ENCODE results near the gene MMP24OS. TPM values are rescaled to one million over a fixed set of nuclear protein-coding genes. Genes with fewer than 3 reads are reported as not detected.

Gene MMP24OS
- total RNA-seq, 2 donors from 2014 or later, result 32.2 to 38.8 TPM

DNA sequence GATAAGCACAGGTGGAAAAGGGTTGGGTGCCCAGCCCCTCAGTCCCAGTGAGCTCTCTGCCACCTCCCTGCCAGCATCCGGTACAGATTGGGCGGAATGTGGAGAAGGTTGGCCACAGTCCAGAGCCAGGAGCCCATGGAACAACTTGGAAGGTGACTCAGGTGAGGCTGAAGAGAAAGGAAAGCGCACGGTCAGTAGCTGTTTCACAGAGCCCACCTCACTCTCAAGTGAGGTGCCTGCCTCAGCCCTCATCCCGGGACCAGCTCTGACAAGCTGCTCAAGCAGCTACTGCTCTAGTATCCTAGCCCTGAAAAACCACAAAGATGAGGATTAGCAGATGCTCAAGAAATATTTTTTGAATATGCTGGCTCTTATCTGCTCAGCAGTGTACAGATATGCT is 1.1 kb upstream of the MMP24OS start:
- H3K9ac ChIP-seq (ENCODE audit: extremely low read depth, low read length, poor library complexity, severe bottlenecking), result no peak overlapping the region
- H3K9me3 Mint-ChIP-seq, result no peaks in the 10 kb centered on the region
- no peaks in the 10 kb centered on the region for H3K9me3 ChIP-seq (ENCODE audit: control insufficient read depth, low read length)
- H3K36me3 ChIP-seq (ENCODE audit: control insufficient read depth, insufficient read depth, low read length), result peaks cover 58% of the 10 kb centered on the region
- H3K27me3 Mint-ChIP-seq (ENCODE audit: insufficient read depth), result no peaks in the 10 kb centered on the region
- peaks cover 5% of the 10 kb centered on the region for H3K4me1 ChIP-seq (ENCODE audit: control insufficient read depth, insufficient read depth, low read length)
- H3K27me3 ChIP-seq (ENCODE audit: control insufficient read depth, insufficient read depth, low read length, poor library complexity, severe bottlenecking), result no peaks in the 10 kb centered on the region
- H3K4me3 Mint-ChIP-seq, result no peak overlapping the region
- peaks cover 55% of the 10 kb centered on the region for H3K36me3 Mint-ChIP-seq (ENCODE audit: low read depth)
- TF ChIP-seq CTCF (conservative IDR thresholded peaks at IDR 0.05), result no peak
- no peak overlapping the region for H3K27ac ChIP-seq (ENCODE audit: low read depth, low read length)
- peak overlapping the region; percentile 90 for H3K27ac Mint-ChIP-seq
- DNase-seq, result no peak
- no peak overlapping the region for H3K4me3 ChIP-seq (ENCODE audit: low read length)
- 95 to 100% methylated on average over 2 to 5 of the region's 5 CpGs for WGBS, 2 experiments (ENCODE audit: insufficient coverage in 1 of 2, insufficient read length in 1 of 2)
- peaks cover 8% of the 10 kb centered on the region for H3K4me1 Mint-ChIP-seq

DNA sequence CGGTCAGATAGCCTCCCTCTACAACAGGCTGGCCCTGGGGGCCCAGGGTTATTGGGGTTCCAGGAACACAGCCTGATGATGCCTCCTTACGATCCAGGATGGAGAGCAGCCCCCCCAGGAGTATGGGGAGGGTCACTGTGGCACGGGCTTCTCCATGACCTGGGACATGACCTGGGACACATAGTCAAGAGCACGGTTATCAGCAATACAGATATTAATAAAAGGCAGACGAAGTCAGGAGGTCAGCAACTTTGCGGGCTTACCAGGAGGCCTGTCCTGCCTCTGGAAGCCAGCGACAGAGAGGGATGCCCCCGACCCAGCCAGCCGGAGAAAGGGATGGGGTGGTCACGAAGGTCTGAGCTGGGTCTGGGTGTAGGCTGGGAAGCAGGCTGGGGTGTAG is 795 bp downstream of the MMP24OS start:
- no peak for DNase-seq
- Mint-ChIP-seq H3K27me3 (ENCODE audit: insufficient read depth) (no peaks in the 10 kb centered on the region), H3K9me3 (no peaks in the 10 kb centered on the region), H3K4me3 (peak overlapping the region; percentile 91), H3K4me1 (no peaks in the 10 kb centered on the region), H3K27ac (peak overlapping the region; percentile 96), H3K36me3 (ENCODE audit: low read depth) (peaks cover 42% of the 10 kb centered on the region)
- no peak for TF ChIP-seq CTCF (conservative IDR thresholded peaks at IDR 0.05)
- WGBS, 2 experiments (ENCODE audit: insufficient coverage in 1 of 2, insufficient read length in 1 of 2), result 17 to 29% methylated on average over 6 to 10 of the region's 10 CpGs
- Histone ChIP-seq H3K4me1 (ENCODE audit: control insufficient read depth, insufficient read depth, low read length) (no peaks in the 10 kb centered on the region), H3K9me3 (ENCODE audit: control insufficient read depth, low read length) (no peaks in the 10 kb centered on the region), H3K27ac (ENCODE audit: low read depth, low read length) (peak overlapping the region; percentile 36), H3K27me3 (ENCODE audit: control insufficient read depth, insufficient read depth, low read length, poor library complexity, severe bottlenecking) (no peaks in the 10 kb centered on the region), H3K4me3 (ENCODE audit: low read length) (peak overlapping the region; percentile 91), H3K36me3 (ENCODE audit: control insufficient read depth, insufficient read depth, low read length) (peaks cover 48% of the 10 kb centered on the region), H3K9ac (ENCODE audit: extremely low read depth, low read length, poor library complexity, severe bottlenecking) (peak overlapping the region; percentile 80)

DNA sequence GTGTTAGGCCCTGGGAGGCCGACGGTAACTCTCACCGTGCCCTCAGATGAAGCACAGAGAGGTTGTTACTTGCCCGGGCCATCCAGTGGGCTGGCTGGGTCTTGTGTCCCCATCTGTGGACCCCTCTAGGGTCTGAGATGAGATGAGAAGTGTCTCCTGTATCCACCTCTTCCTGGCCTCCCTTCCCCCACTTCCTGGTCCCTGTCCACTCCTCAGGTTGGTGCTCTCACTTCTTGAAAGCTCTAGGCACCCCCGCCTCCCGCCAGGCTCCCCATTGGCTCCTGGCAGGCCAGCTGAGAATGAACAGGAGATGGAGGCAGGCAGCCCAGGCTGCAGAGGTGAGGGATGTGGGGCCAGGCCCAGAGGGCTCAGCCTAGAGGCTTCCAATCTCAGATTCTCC is 1.5 kb downstream of the MMP24OS start:
- no peaks in the 10 kb centered on the region for H3K4me1 ChIP-seq (ENCODE audit: control insufficient read depth, insufficient read depth, low read length)
- DNase-seq, result no peak
- H3K9me3 Mint-ChIP-seq, result peaks cover 4% of the 10 kb centered on the region
- H3K9ac ChIP-seq (ENCODE audit: extremely low read depth, low read length, poor library complexity, severe bottlenecking), result no peak overlapping the region
- H3K36me3 Mint-ChIP-seq (ENCODE audit: low read depth), result peaks cover 35% of the 10 kb centered on the region
- 81 to 82% methylated on average over 5 to 6 of the region's 6 CpGs for WGBS, 2 experiments (ENCODE audit: insufficient coverage in 1 of 2, insufficient read length in 1 of 2)
- no peaks in the 10 kb centered on the region for H3K27me3 Mint-ChIP-seq (ENCODE audit: insufficient read depth)
- TF ChIP-seq CTCF (conservative IDR thresholded peaks at IDR 0.05), result no peak
- H3K4me3 Mint-ChIP-seq, result peak overlapping the region; percentile 91
- no peak overlapping the region for H3K27ac Mint-ChIP-seq
- no peaks in the 10 kb centered on the region for H3K27me3 ChIP-seq (ENCODE audit: control insufficient read depth, insufficient read depth, low read length, poor library complexity, severe bottlenecking)
- peaks cover 41% of the 10 kb centered on the region for H3K36me3 ChIP-seq (ENCODE audit: control insufficient read depth, insufficient read depth, low read length)
- H3K4me3 ChIP-seq (ENCODE audit: low read length), result peak overlapping the region; percentile 91
- no peak overlapping the region for H3K27ac ChIP-seq (ENCODE audit: low read depth, low read length)
- no peaks in the 10 kb centered on the region for H3K4me1 Mint-ChIP-seq
- H3K9me3 ChIP-seq (ENCODE audit: control insufficient read depth, low read length), result no peaks in the 10 kb centered on the region

Data from endodermal cell (in vitro differentiated cells).